PC-3 (cell line): ENCODE results near the gene DIAPH1. TPM values are rescaled to one million over a fixed set of nuclear protein-coding genes. Genes with fewer than 3 reads are reported as not detected.

ENCODE experiments used
- ATAC-seq: fragments of 200-7000 bp; cut with Tn5 transposase; 2 replicates; pipeline ENCODE4 v1.9.1; 2020; ENCODE audit warnings: mild to moderate bottlenecking, moderate library complexity
- BruUV-seq: library from RNA; stranded (reverse); fragments of 400-500 nt; replicated peaks from 2 replicates; lab custom pipeline; 2021; lab: Mats Ljungman, UMichigan
- CTCF ChIA-PET: fragments of 300-600 bp; sonication (Branson Sonifier 250); formaldehyde crosslinking; loops from one replicate; lab custom pipeline; 2022; ENCODE audit warnings: antibody characterized with exemption; lab: Charles Lee
- POLR2A ChIA-PET: fragments of 300-600 bp; sonication (Branson Sonifier 250); formaldehyde crosslinking; loops from one replicate; lab custom pipeline; 2022; ENCODE audit warnings: antibody characterized with exemption; ENCODE audit not compliant: unreplicated experiment; lab: Charles Lee
- DNase-seq: peaks from one replicate; pipeline ENCODE4 v3.0.0-alpha.2; 2015
- H2AFZ ChIP-seq: fragments of 300-600 bp; sonication (generic); 2 replicates; pipeline ENCODE4 v1.6.0; 2016; ENCODE audit warnings: antibody characterized with exemption, low read length
- H3F3A ChIP-seq: fragments of 300-600 bp; sonication (generic); one replicate; pipeline ENCODE4 v1.6.0; 2017; ENCODE audit warnings: antibody characterized with exemption, low read length, control low read depth, mild to moderate bottlenecking; ENCODE audit not compliant: unreplicated experiment
- H3K27ac ChIP-seq: fragments of 300-600 bp; sonication (generic); 2 replicates; pipeline ENCODE4 v1.5.1; 2016; ENCODE audit warnings: mild to moderate bottlenecking, low read length
- H3K27me3 ChIP-seq: fragments of 300-600 bp; sonication (generic); 2 replicates; pipeline ENCODE4 v1.6.1; 2016; ENCODE audit warnings: low read length, mixed read lengths
- H3K36me3 ChIP-seq: fragments of 300-600 bp; sonication (generic); 2 replicates; pipeline ENCODE4 v1.6.1; 2016; ENCODE audit warnings: low read depth, mixed run types, low read length, mixed read lengths
- H3K4me1 ChIP-seq: fragments of 300-600 bp; sonication (generic); 2 replicates; pipeline ENCODE4 v1.5.1; 2016; ENCODE audit warnings: low read length; ENCODE audit not compliant: insufficient read depth
- H3K4me2 ChIP-seq: fragments of 300-600 bp; sonication (generic); 2 replicates; pipeline ENCODE4 v1.6.0; 2016; ENCODE audit warnings: low read length
- H3K4me3 ChIP-seq: fragments of 300-600 bp; sonication (generic); 2 replicates; pipeline ENCODE4 v1.5.1; 2016; ENCODE audit warnings: mild to moderate bottlenecking, low read length, mixed read lengths
- H3K79me2 ChIP-seq: fragments of 300-600 bp; sonication (generic); 2 replicates; pipeline ENCODE4 v1.6.1; 2017; ENCODE audit warnings: low read length, mixed read lengths
- H3K9ac ChIP-seq: fragments of 300-600 bp; sonication (generic); 2 replicates; pipeline ENCODE4 v1.6.0; 2016; ENCODE audit warnings: mild to moderate bottlenecking, low read length
- H3K9me2 ChIP-seq: fragments of 300-600 bp; sonication (generic); replicated peaks from 2 replicates; pipeline ENCODE4 v1.6.1; 2016; ENCODE audit warnings: mixed run types, low read length, mixed read lengths
- H3K9me3 ChIP-seq: fragments of 300-600 bp; sonication (generic); 2 replicates; pipeline ENCODE4 v1.6.1; 2016; ENCODE audit warnings: low read length, mixed read lengths
- H4K20me1 ChIP-seq: fragments of 300-600 bp; sonication (generic); 2 replicates; pipeline ENCODE4 v1.6.1; 2016; ENCODE audit warnings: low read length, mixed read lengths
- CTCF ChIP-seq: fragments of 300-600 bp; sonication (generic); conservative IDR thresholded peaks from 2 replicates; pipeline ENCODE4 v1.5.1; 2017; ENCODE audit warnings: antibody characterized with exemption, low read depth, mild to moderate bottlenecking, low read length
- EZH2 ChIP-seq: fragments of 300-600 bp; sonication (generic); IDR thresholded peaks from one replicate; pipeline ENCODE4 v1.6.1; 2017; ENCODE audit warnings: antibody characterized with exemption, mild to moderate bottlenecking, low read length; ENCODE audit not compliant: unreplicated experiment
- EZH2phosphoT487 ChIP-seq: fragments of 300-600 bp; sonication (generic); IDR thresholded peaks from 2 replicates; pipeline ENCODE4 v1.6.1; 2018; ENCODE audit warnings: mild to moderate bottlenecking, antibody characterized with exemption, low read length, borderline replicate concordance
- intact Hi-C: fragments of 100-400 bp; cut with micrococcal nuclease; formaldehyde crosslinking; loops from 2 replicates; pipeline ENCODE4 v1.9.0; 2023
- total RNA-seq: library from RNA; depleted of rRNA; stranded (reverse); fragments of >200 nt; gene quantifications from 2 replicates; pipeline ENCODE4 v1.2.3, GENCODE V29; 2014

The DIAPH1 gene
- total RNA-seq, 1 experiment from 2014 or later = 51.9 TPM

- POLR2A ChIA-PET = interaction anchor here (0.5 kb wide), 1 partner anchor 15 kb away, joined by 3 read pairs; no protein-coding TSS in a partner anchor
- no peak overlapping the region for H3K9ac ChIP-seq
- BruUV-seq = no TSS peak
- no peak for ATAC-seq
- H3F3A ChIP-seq = no peaks in the 10 kb centered on the region
- no peak overlapping the region for H3K4me3 ChIP-seq
- peaks cover 23% of the 10 kb centered on the region for H3K36me3 ChIP-seq
- peaks cover 4% of the 10 kb centered on the region; the same call in 1 of the 2 replicates for H3K4me1 ChIP-seq
- no peaks in the 10 kb centered on the region for H3K9me2 ChIP-seq
- no peaks in the 10 kb centered on the region for H3K9me3 ChIP-seq
- CTCF ChIA-PET = no interaction called here
- H3K79me2 ChIP-seq = peaks cover 2% of the 10 kb centered on the region; the same call in 1 of the 2 replicates
- no peak for DNase-seq
- intact Hi-C loops = no loop called here
- H3K27me3 ChIP-seq = no peaks in the 10 kb centered on the region
- no peak overlapping the region for H2AFZ ChIP-seq
- H4K20me1 ChIP-seq = no peaks in the 10 kb centered on the region
- TF ChIP-seq EZH2phosphoT487 (no peak), CTCF (no peak), EZH2 (no peak)
- H3K4me2 ChIP-seq = no peak overlapping the region
- no peak overlapping the region for H3K27ac ChIP-seq
Measured at GRCh38 chr5:141514330-141515133, 104.3 kb downstream of the DIAPH1 start.

GRCh38 chr5:141513627-141514329 lies 105.0 kb downstream of the DIAPH1 start:
- ChIA-PET CTCF (no interaction called here), POLR2A (no interaction called here)
- TF ChIP-seq CTCF = no peak
- TF ChIP-seq EZH2phosphoT487 = no peak
- TF ChIP-seq EZH2 = no peak
- Histone ChIP-seq H3K9me2 (no peaks in the 10 kb centered on the region), H3K4me2 (no peak overlapping the region), H2AFZ (no peak overlapping the region), H3K27me3 (no peaks in the 10 kb centered on the region), H3F3A (no peaks in the 10 kb centered on the region), H3K36me3 (peaks cover 16% of the 10 kb centered on the region), H3K4me3 (no peak overlapping the region), H3K9ac (no peak overlapping the region), H4K20me1 (no peaks in the 10 kb centered on the region), H3K4me1 (peaks cover 8% of the 10 kb centered on the region; the same call in 1 of the 2 replicates), H3K9me3 (no peaks in the 10 kb centered on the region), H3K27ac (no peak overlapping the region), H3K79me2 (no peaks in the 10 kb centered on the region)
- no TSS peak for BruUV-seq
- DNase-seq = no peak
- intact Hi-C loops = no loop called here
- no peak for ATAC-seq
